Adrenal gland (tissue), 5 donors: ENCODE results near the gene CENPV.

Source experiments
- POLR2A ChIP-seq, 2 donors: fragments of 450-650 bp; IDR thresholded peaks; one replicate each; pipeline ENCODE4 v1.6.1; 2017; ENCODE audit warnings: antibody characterized with exemption in 2 of 2, mild to moderate bottlenecking in 2 of 2, moderate library complexity in 1 of 2
- TF ChIP-seq, protein P1 (sequence below), 6 experiments: fragments of 450-650 bp in 4 of 6; fragments of 200-600 bp in 2 of 6; sonication (generic) in 1 of 6; IDR thresholded peaks; 1 replicate in 5 of 6; 2 replicates in 1 of 6; pipeline versions ENCODE4 v1.5.1 to v1.8.0; 2016 to 2021; ENCODE audit warnings: antibody characterized with exemption in 6 of 6, mild to moderate bottlenecking in 2 of 6, moderate library complexity in 1 of 6
- donor health status: DM: no; HTN: no; CAD: no.

DNA sequence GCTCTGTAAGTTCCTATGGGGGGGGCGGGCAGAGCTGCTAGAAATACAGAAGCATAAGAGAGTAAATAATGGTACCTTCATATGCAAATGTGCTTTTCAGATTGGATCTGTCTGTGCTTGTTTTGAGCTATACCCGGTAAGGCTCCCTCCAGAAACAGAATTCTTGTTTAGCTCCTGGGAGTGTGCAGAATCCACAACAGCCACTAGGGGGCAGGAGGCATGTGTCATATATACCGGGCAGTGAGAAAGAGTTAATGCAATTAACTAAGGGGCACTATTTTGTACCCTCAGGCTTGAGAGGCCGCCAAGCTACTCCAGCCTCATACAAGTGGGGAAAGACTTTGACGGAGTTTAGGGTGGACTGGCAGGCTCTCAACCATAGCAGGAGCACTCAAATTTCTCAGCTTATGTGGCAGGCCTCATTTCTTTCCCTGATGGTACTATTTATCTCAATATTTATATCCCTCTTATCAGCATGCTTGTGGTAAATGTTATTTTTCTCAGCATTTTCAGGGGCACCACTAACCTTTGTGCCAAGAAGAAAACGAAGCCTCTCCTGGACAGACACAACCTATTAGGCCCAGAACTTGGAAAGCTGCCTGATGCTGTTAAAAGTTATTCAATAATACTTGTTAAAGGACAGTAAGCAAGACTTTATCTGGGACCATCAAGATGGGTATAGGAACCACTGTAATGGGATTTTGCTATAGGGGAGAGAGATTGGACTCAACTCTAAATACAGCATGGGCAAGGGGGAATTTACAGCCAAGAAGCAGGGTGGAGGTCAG is 10.7 kb upstream of the CENPV start:
- TF ChIP-seq, protein P1, sequence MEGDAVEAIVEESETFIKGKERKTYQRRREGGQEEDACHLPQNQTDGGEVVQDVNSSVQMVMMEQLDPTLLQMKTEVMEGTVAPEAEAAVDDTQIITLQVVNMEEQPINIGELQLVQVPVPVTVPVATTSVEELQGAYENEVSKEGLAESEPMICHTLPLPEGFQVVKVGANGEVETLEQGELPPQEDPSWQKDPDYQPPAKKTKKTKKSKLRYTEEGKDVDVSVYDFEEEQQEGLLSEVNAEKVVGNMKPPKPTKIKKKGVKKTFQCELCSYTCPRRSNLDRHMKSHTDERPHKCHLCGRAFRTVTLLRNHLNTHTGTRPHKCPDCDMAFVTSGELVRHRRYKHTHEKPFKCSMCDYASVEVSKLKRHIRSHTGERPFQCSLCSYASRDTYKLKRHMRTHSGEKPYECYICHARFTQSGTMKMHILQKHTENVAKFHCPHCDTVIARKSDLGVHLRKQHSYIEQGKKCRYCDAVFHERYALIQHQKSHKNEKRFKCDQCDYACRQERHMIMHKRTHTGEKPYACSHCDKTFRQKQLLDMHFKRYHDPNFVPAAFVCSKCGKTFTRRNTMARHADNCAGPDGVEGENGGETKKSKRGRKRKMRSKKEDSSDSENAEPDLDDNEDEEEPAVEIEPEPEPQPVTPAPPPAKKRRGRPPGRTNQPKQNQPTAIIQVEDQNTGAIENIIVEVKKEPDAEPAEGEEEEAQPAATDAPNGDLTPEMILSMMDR (IDR thresholded peaks at IDR 0.05) = peak; percentile 83 to 96 (median 89)
- no peak for TF ChIP-seq POLR2A (IDR thresholded peaks at IDR 0.05)
